Neuron (in vitro differentiated cells): ENCODE results near the gene MYG1.

ENCODE experiments used
- H2AFZ ChIP-seq: one replicate; pipeline ENCODE4 v1.6.1; 2013; ENCODE audit warnings: low read depth, mild to moderate bottlenecking, inconsistent platforms, low read length, moderate library complexity
- H3K27me3 ChIP-seq: one replicate; pipeline ENCODE4 v1.6.1; 2013; ENCODE audit warnings: low read length; ENCODE audit not compliant: insufficient read depth
- H3K36me3 ChIP-seq: one replicate; pipeline ENCODE4 v1.6.1; 2013; ENCODE audit warnings: low read length; ENCODE audit not compliant: insufficient read depth
- H3K4me1 ChIP-seq: one replicate; pipeline ENCODE4 v1.6.1; 2013; ENCODE audit warnings: low read length; ENCODE audit not compliant: insufficient read depth
- H3K4me3 ChIP-seq: 2 replicates; pipeline ENCODE4 v1.5.1; 2013; ENCODE audit warnings: mild to moderate bottlenecking, low read length, moderate library complexity
- H3K9me3 ChIP-seq: one replicate; pipeline ENCODE4 v1.6.1; 2013; ENCODE audit warnings: low read length

The MYG1 gene

GRCh38 chr12:53268630-53269562 is 30.6 kb upstream of the MYG1 start:
- Histone ChIP-seq H3K36me3 (peaks cover 22% of the 10 kb centered on the region), H3K4me3 (peak overlapping the region; percentile 70), H3K27me3 (no peaks in the 10 kb centered on the region), H2AFZ (peak overlapping the region; percentile 79), H3K9me3 (no peaks in the 10 kb centered on the region), H3K4me1 (peaks cover 16% of the 10 kb centered on the region)

GRCh38 chr12:53274445-53274844 is 25.1 kb upstream of the MYG1 start:
- Histone ChIP-seq H3K4me3 (no peak overlapping the region), H3K4me1 (peaks cover 3% of the 10 kb centered on the region), H3K9me3 (no peaks in the 10 kb centered on the region), H3K27me3 (no peaks in the 10 kb centered on the region), H3K36me3 (peaks cover 56% of the 10 kb centered on the region), H2AFZ (no peak overlapping the region)

- Histone ChIP-seq H3K4me1 (no peaks in the 10 kb centered on the region), H3K9me3 (no peaks in the 10 kb centered on the region), H3K4me3 (no peak overlapping the region), H3K27me3 (no peaks in the 10 kb centered on the region), H3K36me3 (peaks cover 58% of the 10 kb centered on the region), H2AFZ (no peak overlapping the region)
Observed at GRCh38 chr12:53276511-53276910, 23.0 kb upstream of the MYG1 start.

- no peaks in the 10 kb centered on the region for H3K9me3 ChIP-seq
- peaks cover 68% of the 10 kb centered on the region for H3K36me3 ChIP-seq
- H3K27me3 ChIP-seq = no peaks in the 10 kb centered on the region
- H3K4me3 ChIP-seq = no peak overlapping the region
- H2AFZ ChIP-seq = no peak overlapping the region
- no peaks in the 10 kb centered on the region for H3K4me1 ChIP-seq
Observed at GRCh38 chr12:53277981-53278380, 21.5 kb upstream of the MYG1 start.

GRCh38 chr12:53279283-53279869 is 20.1 kb upstream of the MYG1 start:
- H2AFZ ChIP-seq = no peak overlapping the region
- H3K36me3 ChIP-seq = peaks cover 77% of the 10 kb centered on the region
- no peaks in the 10 kb centered on the region for H3K4me1 ChIP-seq
- H3K27me3 ChIP-seq = no peaks in the 10 kb centered on the region
- no peak overlapping the region for H3K4me3 ChIP-seq
- H3K9me3 ChIP-seq = no peaks in the 10 kb centered on the region

GRCh38 chr12:53279888-53280498 is 19.5 kb upstream of the MYG1 start:
- H3K4me3 ChIP-seq = no peak overlapping the region
- H3K27me3 ChIP-seq = no peaks in the 10 kb centered on the region
- H3K9me3 ChIP-seq = no peaks in the 10 kb centered on the region
- H3K36me3 ChIP-seq = peaks cover 75% of the 10 kb centered on the region
- H3K4me1 ChIP-seq = no peaks in the 10 kb centered on the region
- no peak overlapping the region for H2AFZ ChIP-seq

- peaks cover 63% of the 10 kb centered on the region for H3K36me3 ChIP-seq
- H3K4me3 ChIP-seq = no peak overlapping the region
- H2AFZ ChIP-seq = no peak overlapping the region
- H3K9me3 ChIP-seq = no peaks in the 10 kb centered on the region
- H3K4me1 ChIP-seq = no peaks in the 10 kb centered on the region
- H3K27me3 ChIP-seq = no peaks in the 10 kb centered on the region
Observed at GRCh38 chr12:53286448-53286847, 13.0 kb upstream of the MYG1 start.

GRCh38 chr12:53287741-53288216 is 11.7 kb upstream of the MYG1 start:
- Histone ChIP-seq H3K9me3 (no peaks in the 10 kb centered on the region), H3K27me3 (no peaks in the 10 kb centered on the region), H2AFZ (no peak overlapping the region), H3K4me3 (no peak overlapping the region), H3K36me3 (peaks cover 64% of the 10 kb centered on the region), H3K4me1 (no peaks in the 10 kb centered on the region)

- no peaks in the 10 kb centered on the region for H3K4me1 ChIP-seq
- H3K9me3 ChIP-seq = no peaks in the 10 kb centered on the region
- no peaks in the 10 kb centered on the region for H3K27me3 ChIP-seq
- no peak overlapping the region for H3K4me3 ChIP-seq
- H2AFZ ChIP-seq = no peak overlapping the region
- peaks cover 62% of the 10 kb centered on the region for H3K36me3 ChIP-seq
Observed at GRCh38 chr12:53288322-53288721, 11.2 kb upstream of the MYG1 start.

- no peak overlapping the region for H3K4me3 ChIP-seq
Observed at GRCh38 chr12:53289891-53290290, 9.6 kb upstream of the MYG1 start.

GRCh38 chr12:53290661-53291060 is 8.8 kb upstream of the MYG1 start:
- Histone ChIP-seq H3K4me1 (no peaks in the 10 kb centered on the region), H2AFZ (no peak overlapping the region), H3K36me3 (peaks cover 50% of the 10 kb centered on the region), H3K4me3 (no peak overlapping the region), H3K27me3 (no peaks in the 10 kb centered on the region), H3K9me3 (no peaks in the 10 kb centered on the region)

More at GRCh38 chr12:53289891-53290290, 9.6 kb upstream of the MYG1 start:
- H3K4me1 ChIP-seq = no peaks in the 10 kb centered on the region
- H2AFZ ChIP-seq = no peak overlapping the region
- H3K27me3 ChIP-seq = no peaks in the 10 kb centered on the region
- H3K9me3 ChIP-seq = no peaks in the 10 kb centered on the region
- H3K36me3 ChIP-seq = peaks cover 54% of the 10 kb centered on the region

- H3K4me3 ChIP-seq = no peak overlapping the region
- no peak overlapping the region for H2AFZ ChIP-seq
- H3K27me3 ChIP-seq = no peaks in the 10 kb centered on the region
- H3K9me3 ChIP-seq = no peaks in the 10 kb centered on the region
- peaks cover 50% of the 10 kb centered on the region for H3K36me3 ChIP-seq
- peaks cover 10% of the 10 kb centered on the region for H3K4me1 ChIP-seq
Observed at GRCh38 chr12:53292426-53292825, 7.1 kb upstream of the MYG1 start.
